Activated T-cell treated with anti-CD3 and anti-CD28 coated beads for 48 hours (primary cell): Measurements from ENCODE around the gene DIRAS1.
"Not testable (repeated sequence)": the region's sequence is repeated elsewhere in the genome, so short reads cannot be mapped to it uniquely, and the experiment has no call there.

Source experiments
- DNase-seq: peaks from one replicate; pipeline ENCODE4 v3.0.0-alpha.2; 2020; ENCODE audit warnings: low read depth

Gene DIRAS1

DNA sequence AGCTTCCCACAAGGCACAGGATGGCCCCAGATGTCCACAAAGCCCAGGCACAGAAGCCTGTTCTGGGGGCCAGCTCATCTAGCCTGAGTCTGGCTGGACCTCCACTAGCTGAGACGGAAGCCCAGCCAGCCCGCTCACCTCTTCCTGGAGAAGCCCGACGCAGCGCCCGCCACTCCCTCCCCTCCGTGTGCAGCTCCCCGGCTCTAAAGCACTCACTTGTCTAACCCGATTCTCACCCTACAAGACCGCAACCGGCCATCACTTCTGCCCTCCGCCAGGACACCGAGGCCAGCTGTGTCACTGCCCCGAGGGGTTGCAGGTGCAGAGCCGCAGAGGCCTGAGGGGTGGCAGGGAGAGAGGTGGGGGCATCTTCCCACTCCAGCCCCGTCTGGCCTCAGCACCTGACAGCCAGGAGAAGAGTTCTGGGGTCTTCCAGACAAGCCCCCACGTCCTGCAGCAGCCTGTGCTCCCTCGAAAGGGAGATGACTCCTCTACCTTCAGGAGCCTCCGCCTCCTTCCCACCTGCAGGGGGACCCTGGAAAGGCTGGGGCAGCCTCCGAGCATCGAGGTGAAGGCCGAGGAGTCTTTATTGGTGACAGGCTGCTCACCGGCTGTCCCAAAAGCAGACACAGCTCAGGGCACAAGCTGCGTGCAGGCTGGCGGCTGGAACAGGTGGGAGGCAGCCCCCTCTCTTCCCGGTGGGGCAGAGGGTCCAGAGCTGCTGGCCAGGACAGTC is 5.9 kb upstream of the DIRAS1 start:
- DNase-seq, result no peak

DNA sequence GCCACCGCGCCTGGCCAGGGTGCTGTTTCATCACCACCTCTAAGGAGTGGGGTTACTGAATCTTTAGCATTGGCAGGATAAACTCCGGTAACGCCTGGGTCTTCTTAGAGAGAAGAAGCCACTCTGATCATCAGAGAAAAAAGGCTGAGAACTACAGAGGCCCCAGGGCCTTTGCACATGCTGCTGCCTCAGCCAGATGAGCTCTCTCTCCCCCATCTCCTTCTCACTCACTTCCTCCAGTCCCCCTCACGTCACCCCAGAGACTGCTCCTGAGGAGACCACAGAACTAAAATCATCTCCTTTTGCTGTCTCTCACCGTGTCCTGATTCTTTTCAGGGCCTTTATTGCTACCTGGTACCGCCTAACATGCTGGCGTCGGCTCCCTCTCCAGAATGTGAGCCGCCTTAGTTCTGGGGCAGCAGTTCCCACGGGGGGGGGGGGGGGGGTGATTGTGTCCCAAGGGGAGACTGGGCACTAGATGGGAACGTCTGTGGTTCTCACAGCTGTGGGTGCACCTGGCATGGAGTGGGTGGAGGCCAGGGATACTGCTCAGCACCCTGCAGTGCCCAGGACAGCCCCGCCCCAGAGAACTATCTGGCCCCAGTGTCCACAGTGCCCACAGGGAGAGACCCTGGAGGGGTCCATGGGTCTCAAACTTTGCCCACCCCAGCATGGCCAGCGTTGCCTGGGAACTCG is 5.1 kb upstream of the DIRAS1 start:
- DNase-seq, result no peak

DNA sequence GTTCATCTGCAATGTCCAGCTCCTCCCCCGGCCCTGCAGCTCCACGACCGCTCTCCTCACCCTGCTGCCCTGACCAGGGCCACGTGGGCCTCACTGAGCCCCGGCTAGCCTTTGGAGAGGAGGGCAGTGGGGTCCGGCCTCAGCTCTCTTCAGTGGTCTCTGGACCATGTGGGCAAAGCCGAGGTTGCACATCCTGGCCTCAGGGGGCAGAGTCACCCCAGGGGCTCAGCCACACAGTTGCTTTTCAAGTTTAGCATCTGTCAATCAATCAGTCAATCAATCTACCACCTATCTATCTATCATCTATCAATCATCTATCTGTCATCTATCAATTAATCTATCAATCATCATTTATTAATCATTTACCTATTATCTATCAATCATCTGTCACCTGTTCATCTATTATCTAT is 3.0 kb upstream of the DIRAS1 start:
- no peak for DNase-seq

GRCh38 chr19:2723747-2724146 is 2.6 kb upstream of the DIRAS1 start:
- no peak for DNase-seq

GRCh38 chr19:2723345-2723715 is 2.2 kb upstream of the DIRAS1 start:
- no peak for DNase-seq

DNA sequence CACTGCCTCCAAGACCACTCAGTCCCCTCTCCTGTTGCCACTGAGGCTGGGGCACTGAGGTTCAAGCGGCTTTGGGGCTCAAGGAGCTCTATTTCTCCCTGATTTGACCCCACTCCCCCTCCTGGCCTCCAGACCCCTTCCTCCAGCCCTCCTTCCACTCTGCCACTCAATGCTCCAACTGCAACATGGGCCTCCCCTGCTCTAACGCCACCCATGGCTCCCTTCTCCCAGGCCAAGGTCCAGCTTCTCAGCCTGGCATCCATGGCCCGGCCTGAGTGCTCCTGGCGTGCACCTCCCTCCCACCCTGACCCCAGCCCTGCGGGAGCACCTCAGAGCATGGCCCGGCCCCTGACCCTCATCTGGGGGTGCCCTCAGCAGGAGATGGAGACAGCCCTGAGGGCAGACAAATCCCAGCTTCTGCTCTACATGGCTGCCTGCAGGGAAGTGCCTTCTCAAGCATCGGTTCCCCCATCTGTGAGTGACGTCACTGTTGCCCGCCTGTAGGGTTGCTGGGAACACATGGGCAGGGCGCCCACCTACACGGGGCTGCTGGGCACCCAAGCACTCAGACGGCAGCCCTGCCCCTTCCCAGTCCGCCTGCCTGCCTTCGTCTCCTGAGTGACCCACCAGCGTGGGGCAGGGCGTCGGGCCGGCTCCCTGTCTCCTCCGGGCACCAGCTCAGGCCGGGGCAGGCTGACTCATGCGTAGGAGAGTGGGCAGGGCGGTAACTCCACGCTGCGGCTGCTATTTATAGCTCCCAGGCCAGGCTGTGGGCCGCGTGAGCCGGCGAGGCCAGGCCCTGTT is 1.6 kb upstream of the DIRAS1 start:
- no peak for DNase-seq

DNA sequence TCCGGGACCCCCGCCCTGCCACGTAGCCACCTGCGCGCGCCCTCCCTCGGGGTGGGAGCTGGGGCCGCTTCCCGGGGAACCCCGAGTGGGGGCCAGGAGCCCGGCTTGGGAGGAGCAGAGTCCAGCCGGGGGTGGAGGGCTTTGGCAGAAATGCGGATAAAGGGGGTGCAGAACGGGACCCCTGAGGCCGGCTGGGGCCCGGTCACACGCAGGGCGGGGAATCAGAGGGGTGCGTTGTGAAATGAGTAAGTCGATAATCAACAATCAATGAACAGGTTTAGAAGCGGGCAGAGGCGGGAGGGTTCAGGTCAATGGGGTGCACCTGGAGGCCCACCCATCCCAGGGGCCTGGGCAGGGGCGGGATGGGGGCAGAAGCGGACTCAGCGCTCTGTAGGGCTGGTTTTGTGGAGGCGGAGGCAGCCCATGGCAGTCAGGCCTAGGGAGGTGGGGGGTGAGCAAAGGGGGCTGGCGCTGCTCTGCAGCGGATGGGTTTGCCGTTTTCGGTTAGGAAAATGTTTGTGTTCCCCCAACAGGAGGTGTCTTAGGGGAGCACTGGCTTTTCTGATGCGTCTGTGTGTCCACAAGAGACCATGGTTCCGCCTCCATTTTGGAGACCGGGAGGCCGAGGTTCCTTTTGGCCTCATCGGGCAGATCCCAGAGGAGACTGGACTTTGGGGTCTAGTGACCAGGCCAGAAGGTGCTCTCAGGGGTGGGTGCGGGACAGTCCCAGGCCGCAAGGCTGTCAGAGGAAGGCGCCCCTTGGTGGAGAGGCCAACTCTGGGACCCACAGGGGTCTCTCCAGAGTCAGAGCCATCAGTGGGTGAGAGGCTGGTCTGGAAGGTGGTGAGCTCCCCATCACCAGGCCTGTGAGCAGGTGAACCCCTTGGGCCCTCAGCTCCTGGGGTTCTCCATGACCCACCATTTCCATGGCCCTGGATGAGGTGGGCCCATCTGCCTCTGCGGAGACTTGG is 683 bp upstream of the DIRAS1 start:
- no peak for DNase-seq

- DNase-seq, result no peak
These were observed 1.0 kb downstream of the DIRAS1 start for GRCh38 chr19:2719920-2720776.

DNA sequence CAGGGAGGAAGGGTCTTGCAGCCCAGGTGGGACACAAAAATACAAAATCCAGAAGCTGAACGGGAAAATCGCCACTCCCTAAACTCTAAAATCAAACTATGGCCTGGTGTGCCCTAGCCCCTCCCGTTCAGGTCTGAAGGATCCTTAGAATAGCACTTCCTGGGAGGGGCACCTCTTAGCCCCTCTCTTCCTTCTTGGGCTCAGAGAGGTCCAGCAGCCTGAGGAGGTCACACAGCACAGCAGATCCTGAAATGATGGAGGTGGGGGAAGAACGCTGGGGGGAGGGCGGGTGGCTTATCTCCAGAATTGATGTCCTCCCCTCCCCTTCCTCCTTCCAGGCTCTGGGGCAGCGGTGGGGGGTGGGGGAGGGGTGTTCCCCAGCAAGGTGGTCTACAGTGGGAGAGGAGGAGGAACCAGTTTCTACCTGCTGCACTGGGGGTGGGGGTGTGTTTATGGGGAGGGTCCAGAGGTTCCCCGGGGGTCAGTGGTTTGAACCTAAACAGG is 1.9 kb downstream of the DIRAS1 start:
- no peak for DNase-seq

DNA sequence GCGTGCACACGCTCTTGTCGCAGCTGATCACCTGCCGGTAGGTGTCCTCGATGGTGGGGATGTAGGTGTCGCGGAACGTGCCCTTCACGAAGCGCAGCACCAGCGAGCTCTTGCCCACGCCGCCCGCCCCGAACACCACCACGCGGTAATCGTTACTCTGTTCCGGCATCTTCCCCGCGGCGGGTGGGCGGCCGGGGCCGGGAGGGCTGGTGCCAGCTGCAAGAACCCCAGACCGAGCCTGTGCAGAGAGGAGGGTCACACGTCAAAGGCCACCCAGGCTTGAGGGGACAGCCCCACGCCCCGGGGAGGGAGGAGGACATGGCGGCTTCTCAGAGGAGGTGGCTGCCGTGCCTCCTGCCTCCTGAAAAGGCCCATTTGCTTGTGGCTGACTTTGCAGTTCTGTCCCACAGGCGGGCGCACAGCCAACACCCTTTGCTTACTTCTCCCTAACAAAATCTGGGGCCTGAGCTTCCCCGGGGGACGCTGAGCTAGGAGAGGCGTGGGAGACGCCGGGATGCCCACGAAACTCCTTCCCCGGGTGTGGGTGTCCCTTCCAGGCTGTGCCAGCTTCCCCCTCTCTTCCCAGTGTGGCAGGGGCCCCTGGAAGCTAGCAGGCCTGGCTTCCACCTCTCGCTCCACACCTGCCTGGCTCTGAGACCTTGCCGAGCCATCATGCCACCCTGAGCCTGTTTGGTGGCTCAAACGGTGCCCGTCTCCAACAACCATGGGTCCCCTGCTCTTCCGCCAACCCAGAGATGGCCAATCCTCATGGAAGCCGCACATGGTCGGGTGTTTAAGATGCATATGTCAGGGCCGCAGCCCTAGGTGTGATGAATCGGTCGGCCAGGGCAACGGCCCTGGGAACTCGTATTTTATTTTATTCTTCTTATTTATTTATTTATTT is 3.3 kb downstream of the DIRAS1 start:
- no peak for DNase-seq

- DNase-seq, result no peak
These were observed 4.2 kb downstream of the DIRAS1 start for GRCh38 chr19:2716722-2717637.

GRCh38 chr19:2716275-2716650 is 4.9 kb downstream of the DIRAS1 start:
- no peak for DNase-seq

DNA sequence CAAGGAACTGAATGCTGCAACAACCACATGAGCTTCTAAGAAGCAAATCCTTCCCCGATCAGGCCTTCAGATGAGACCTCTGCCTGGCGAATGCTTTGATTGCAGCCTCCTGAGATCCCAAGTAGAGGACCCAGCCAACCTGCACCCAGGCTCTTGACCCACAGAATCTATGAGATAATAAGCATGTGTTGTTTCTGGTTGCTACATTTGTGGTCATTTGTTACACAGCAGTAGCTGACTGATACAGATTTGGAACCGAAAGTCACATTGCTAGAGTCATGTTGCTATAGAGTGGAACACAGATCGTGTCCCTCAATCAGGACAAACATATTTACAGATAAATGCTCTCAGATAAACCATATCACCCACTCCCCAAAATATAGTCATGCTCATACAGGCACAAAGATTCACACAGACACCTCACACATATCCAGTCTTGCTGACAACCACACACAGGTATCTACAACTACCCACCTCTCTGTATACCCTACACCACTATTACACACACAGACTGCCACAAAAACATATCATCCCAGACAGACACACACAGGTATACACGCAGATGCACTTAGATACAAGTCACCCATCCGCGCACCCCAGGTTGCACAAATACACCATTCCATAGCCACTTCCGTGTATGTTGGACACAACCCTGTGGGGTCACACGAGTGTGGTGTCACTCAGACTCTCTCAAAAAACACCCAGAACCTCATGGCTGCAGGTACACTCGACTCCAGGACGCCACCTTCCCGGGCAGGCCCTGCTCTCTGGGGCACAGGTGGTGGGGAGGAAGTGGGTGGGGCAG is 5.5 kb downstream of the DIRAS1 start:
- no peak for DNase-seq

- DNase-seq, result no peak
These were observed 6.5 kb downstream of the DIRAS1 start for GRCh38 chr19:2714531-2715269.

DNA sequence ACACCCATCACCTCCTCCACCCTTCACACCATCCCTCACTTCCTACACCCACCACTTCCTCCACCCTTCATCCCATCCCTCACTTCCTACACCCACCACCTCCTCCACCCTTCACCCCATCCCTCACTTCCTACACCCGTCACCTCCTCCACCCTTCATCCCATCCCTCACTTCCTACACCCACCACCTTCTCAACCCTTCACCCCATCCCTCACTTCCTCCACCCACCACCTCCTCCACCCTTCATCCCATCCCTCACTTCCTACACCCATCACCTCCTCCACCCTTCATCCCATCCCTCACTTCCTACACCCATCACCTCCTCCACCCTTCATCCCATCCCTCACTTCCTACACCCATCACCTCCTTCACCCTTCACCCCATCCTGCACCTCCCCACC is 7.1 kb downstream of the DIRAS1 start:
- DNase-seq, result not testable (repeated sequence)

- not testable (repeated sequence) for DNase-seq
These were observed 8.0 kb downstream of the DIRAS1 start for GRCh38 chr19:2713170-2713569.

- DNase-seq, result no peak
These were observed 9.3 kb downstream of the DIRAS1 start for GRCh38 chr19:2711875-2712205.
